ENCODE data around the gene ADCK1.

GRCh38 chr14:77760381-77761204 lies 39.3 kb upstream of the ADCK1 start, which contains the start of gene SNW1:
- TF ChIP-seq POLR2AphosphoS5 (IDR thresholded peaks at IDR 0.05; ENCODE audit: insufficient read depth in 1 of 2, low read depth in 1 of 2) (peak; percentile 97), CTCF (IDR thresholded peaks at IDR 0.05) (no peak)

Measured in vagina (tissue), 2 donors.